ENCODE measurements around the gene CDK15. TPM values are rescaled to one million over a fixed set of nuclear protein-coding genes. Genes with fewer than 3 reads are reported as not detected.

Gene CDK15
- total RNA-seq, 1 experiment from 2014 or later = not detected

- no peak overlapping the region; the same call in 1 of the 2 replicates for H3K27ac Mint-ChIP-seq
- ChIA-PET POLR2A (no interaction called here), CTCF (no interaction called here)
- H3K36me3 Mint-ChIP-seq = no peaks in the 10 kb centered on the region
- TF ChIP-seq ZNF512 (CRISPR knock-in tag; IDR thresholded peaks at IDR 0.05; ENCODE audit: borderline replicate concordance) (no peak), CREB1 (CRISPR knock-in tag; IDR thresholded peaks at IDR 0.05) (no peak), SMAD4 (CRISPR knock-in tag; IDR thresholded peaks at IDR 0.05) (no peak), NFE2L1 (CRISPR knock-in tag; IDR thresholded peaks at IDR 0.05) (no peak), ZNF138 (CRISPR knock-in tag; conservative IDR thresholded peaks at IDR 0.05) (no peak), USF1 (CRISPR knock-in tag; IDR thresholded peaks at IDR 0.05) (no peak), CTCF (IDR thresholded peaks at IDR 0.05) (no peak), ZNF425 (CRISPR knock-in tag; conservative IDR thresholded peaks at IDR 0.05) (no peak), GRHL2 (CRISPR knock-in tag; IDR thresholded peaks at IDR 0.05; ENCODE audit: insufficient replicate concordance, severe bottlenecking) (no peak), ZSCAN18 (CRISPR knock-in tag; IDR thresholded peaks at IDR 0.05) (no peak), CREM (CRISPR knock-in tag; IDR thresholded peaks at IDR 0.05) (no peak), TCF7 (CRISPR knock-in tag; IDR thresholded peaks at IDR 0.05; ENCODE audit: low read depth) (no peak)
- ATAC-seq (no peak), DNase-seq (ENCODE audit: low spot score) (no peak)
- no peaks in the 10 kb centered on the region for H3K27me3 Mint-ChIP-seq (ENCODE audit: low read depth)
- peaks cover 24% of the 10 kb centered on the region for H3K4me1 Mint-ChIP-seq
- H3K4me3 Mint-ChIP-seq = no peak overlapping the region
- peaks cover 2% of the 10 kb centered on the region; the same call in 1 of the 2 replicates for H3K9me3 Mint-ChIP-seq
These were observed 65.1 kb downstream of the CDK15 start for GRCh38 chr2:201871471-201871870.

- no peak for DNase-seq (ENCODE audit: low spot score)
- Mint-ChIP-seq H3K4me1 (peaks cover 17% of the 10 kb centered on the region), H3K27ac (peak overlapping the region; percentile 75), H3K9me3 (peaks cover 2% of the 10 kb centered on the region; the same call in 1 of the 2 replicates), H3K4me3 (no peak overlapping the region), H3K36me3 (no peaks in the 10 kb centered on the region), H3K27me3 (ENCODE audit: low read depth) (no peaks in the 10 kb centered on the region)
- ATAC-seq = peak; percentile 44
- ChIA-PET POLR2A (no interaction called here), CTCF (interaction anchor here (0.8 kb wide), 2 partner anchors 12 to 151 kb away, joined by 3 read pairs; no protein-coding TSS in a partner anchor)
- no peak for TF ChIP-seq E2F1 (CRISPR knock-in tag; IDR thresholded peaks at IDR 0.05)
- TF ChIP-seq ZNF232 (CRISPR knock-in tag; IDR thresholded peaks at IDR 0.05) = no peak
- TF ChIP-seq HMGA2 (CRISPR knock-in tag; IDR thresholded peaks at IDR 0.05) = no peak
- TF ChIP-seq ATF3 (CRISPR knock-in tag; conservative IDR thresholded peaks at IDR 0.05) = no peak
- no peak for TF ChIP-seq E2F4 (CRISPR knock-in tag; IDR thresholded peaks at IDR 0.05; ENCODE audit: borderline replicate concordance, low read depth)
- TF ChIP-seq ZNF317 (CRISPR knock-in tag; IDR thresholded peaks at IDR 0.05; ENCODE audit: borderline replicate concordance, low read depth) = no peak
- TF ChIP-seq CBFB (CRISPR knock-in tag; IDR thresholded peaks at IDR 0.05; ENCODE audit: low read depth) = no peak
- no peak for TF ChIP-seq ETV6 (CRISPR knock-in tag; IDR thresholded peaks at IDR 0.05)
- no peak for TF ChIP-seq E2F5 (CRISPR knock-in tag; IDR thresholded peaks at IDR 0.05)
- TF ChIP-seq RELA (CRISPR knock-in tag; IDR thresholded peaks at IDR 0.05; ENCODE audit: borderline replicate concordance) = no peak
These were observed 66.3 kb downstream of the CDK15 start for GRCh38 chr2:201872591-201872990.

Data from WTC11 (cell line).